Nephron progenitor cell (in vitro differentiated cells): ENCODE data around the gene TARM1.
"Not testable (repeated sequence)": the region's sequence is repeated elsewhere in the genome, so short reads cannot be mapped to it uniquely, and the experiment has no call there.

Experiments used
- DNase-seq: peaks from one replicate; pipeline ENCODE4 v3.0.0; 2021
- H3K27ac Mint-ChIP-seq: 2 replicates; pipeline ENCODE4 v1.8.0; 2021; ENCODE audit warnings: mild to moderate bottlenecking, moderate library complexity, mixed read lengths
- H3K27me3 Mint-ChIP-seq: 2 replicates; pipeline ENCODE4 v1.8.0; 2021; ENCODE audit warnings: mild to moderate bottlenecking, low read depth, mixed read lengths; ENCODE audit not compliant: poor library complexity
- H3K36me3 Mint-ChIP-seq: 2 replicates; pipeline ENCODE4 v1.8.0; 2021; ENCODE audit warnings: low read depth, mixed read lengths
- H3K4me1 Mint-ChIP-seq: 2 replicates; pipeline ENCODE4 v1.8.0; 2021; ENCODE audit warnings: mixed read lengths
- H3K4me3 Mint-ChIP-seq: 2 replicates; pipeline ENCODE4 v1.8.0; 2021; ENCODE audit warnings: mild to moderate bottlenecking, moderate library complexity, mixed read lengths
- H3K9me3 Mint-ChIP-seq: 2 replicates; pipeline ENCODE4 v1.8.0; 2021; ENCODE audit warnings: mild to moderate bottlenecking, moderate library complexity, mixed read lengths
- TF ChIP-seq, protein P1 (sequence below): fragments of 200-600 bp; sonication (generic); IDR thresholded peaks from 2 replicates; pipeline ENCODE4 v1.5.0; 2021; ENCODE audit warnings: antibody characterized with exemption

The TARM1 gene

DNA sequence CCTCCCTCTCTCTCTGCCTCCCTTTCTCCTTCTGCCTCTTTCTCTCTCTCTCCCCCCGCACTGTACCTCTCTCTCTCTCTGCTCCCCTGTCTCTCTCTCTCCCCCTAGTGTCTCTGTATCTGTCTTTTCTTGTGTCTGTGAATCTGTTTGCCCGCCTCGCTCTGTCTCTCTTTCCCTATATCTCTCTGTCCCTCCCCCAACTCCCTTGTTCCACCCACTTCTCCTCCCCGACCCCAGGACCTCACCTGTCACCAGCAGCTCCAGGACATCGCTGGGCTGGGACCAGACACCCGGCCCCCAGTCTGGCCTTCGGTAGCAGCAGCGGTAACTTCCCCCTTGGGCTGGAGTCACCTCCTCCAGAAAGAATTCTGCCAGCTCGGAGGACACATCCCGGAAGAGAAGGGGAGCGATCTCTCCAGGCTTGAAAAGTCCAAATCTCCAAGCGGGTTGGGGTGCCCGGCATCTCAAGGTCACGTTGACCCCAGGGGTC is 15.5 kb upstream of the TARM1 start:
- Mint-ChIP-seq H3K4me1 (peaks cover 7% of the 10 kb centered on the region), H3K4me3 (peak overlapping the region; percentile 82), H3K9me3 (peaks cover 17% of the 10 kb centered on the region), H3K27me3 (peaks cover 77% of the 10 kb centered on the region), H3K36me3 (no peaks in the 10 kb centered on the region), H3K27ac (no peak overlapping the region)
- no peak for DNase-seq
- TF ChIP-seq, protein P1, sequence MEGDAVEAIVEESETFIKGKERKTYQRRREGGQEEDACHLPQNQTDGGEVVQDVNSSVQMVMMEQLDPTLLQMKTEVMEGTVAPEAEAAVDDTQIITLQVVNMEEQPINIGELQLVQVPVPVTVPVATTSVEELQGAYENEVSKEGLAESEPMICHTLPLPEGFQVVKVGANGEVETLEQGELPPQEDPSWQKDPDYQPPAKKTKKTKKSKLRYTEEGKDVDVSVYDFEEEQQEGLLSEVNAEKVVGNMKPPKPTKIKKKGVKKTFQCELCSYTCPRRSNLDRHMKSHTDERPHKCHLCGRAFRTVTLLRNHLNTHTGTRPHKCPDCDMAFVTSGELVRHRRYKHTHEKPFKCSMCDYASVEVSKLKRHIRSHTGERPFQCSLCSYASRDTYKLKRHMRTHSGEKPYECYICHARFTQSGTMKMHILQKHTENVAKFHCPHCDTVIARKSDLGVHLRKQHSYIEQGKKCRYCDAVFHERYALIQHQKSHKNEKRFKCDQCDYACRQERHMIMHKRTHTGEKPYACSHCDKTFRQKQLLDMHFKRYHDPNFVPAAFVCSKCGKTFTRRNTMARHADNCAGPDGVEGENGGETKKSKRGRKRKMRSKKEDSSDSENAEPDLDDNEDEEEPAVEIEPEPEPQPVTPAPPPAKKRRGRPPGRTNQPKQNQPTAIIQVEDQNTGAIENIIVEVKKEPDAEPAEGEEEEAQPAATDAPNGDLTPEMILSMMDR: no peak

GRCh38 chr19:54095859-54096616 is 14.9 kb upstream of the TARM1 start:
- H3K36me3 Mint-ChIP-seq, H3K27ac Mint-ChIP-seq, H3K4me1 Mint-ChIP-seq: not testable (repeated sequence)
- H3K9me3 Mint-ChIP-seq: peaks cover 17% of the 10 kb centered on the region
- peak; percentile 75 for DNase-seq
- H3K27me3 Mint-ChIP-seq: peaks cover 77% of the 10 kb centered on the region
- peak overlapping the region; percentile 82 for H3K4me3 Mint-ChIP-seq

GRCh38 chr19:54095136-54095858 is 14.1 kb upstream of the TARM1 start:
- peaks cover 78% of the 10 kb centered on the region for H3K27me3 Mint-ChIP-seq
- peaks cover 17% of the 10 kb centered on the region for H3K9me3 Mint-ChIP-seq
- no peak overlapping the region for H3K4me3 Mint-ChIP-seq
- no peak for DNase-seq
- no peaks in the 10 kb centered on the region for H3K36me3 Mint-ChIP-seq
- TF ChIP-seq, protein P1: no peak
- no peak overlapping the region for H3K27ac Mint-ChIP-seq
- H3K4me1 Mint-ChIP-seq: peaks cover 7% of the 10 kb centered on the region

DNA sequence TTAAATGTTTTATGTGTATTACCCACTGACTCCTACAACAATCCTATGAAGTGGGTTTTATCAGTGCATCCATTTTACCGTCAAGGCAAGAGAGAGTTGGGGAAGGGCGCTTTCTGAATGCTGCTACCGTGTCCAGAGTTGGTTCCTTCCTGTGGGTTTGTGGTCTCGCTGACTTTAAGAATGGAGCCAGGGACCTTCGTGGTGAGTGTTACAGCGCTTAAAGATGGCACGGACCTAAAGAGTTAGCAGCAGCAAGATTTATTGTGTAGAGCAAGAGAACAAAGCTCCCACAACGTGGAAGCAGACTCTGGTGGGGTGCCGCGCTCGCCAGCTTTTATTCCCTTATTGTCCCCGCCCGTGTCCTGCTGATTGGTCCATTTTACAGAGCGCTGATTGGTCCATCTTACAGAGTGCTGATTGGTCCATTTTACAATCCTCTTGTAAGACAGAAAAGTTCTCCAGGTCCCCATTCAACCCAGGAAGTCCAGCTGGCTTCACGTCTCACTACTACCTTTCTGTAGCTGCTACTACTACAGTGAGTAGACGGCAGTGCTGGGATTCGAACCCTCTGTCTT is 13.3 kb upstream of the TARM1 start:
- TF ChIP-seq, protein P1: no peak
- DNase-seq: no peak
- no peak overlapping the region for H3K27ac Mint-ChIP-seq
- H3K9me3 Mint-ChIP-seq: peaks cover 17% of the 10 kb centered on the region
- peak overlapping the region; percentile 32 for H3K4me3 Mint-ChIP-seq
- H3K4me1 Mint-ChIP-seq: peaks cover 7% of the 10 kb centered on the region
- peaks cover 73% of the 10 kb centered on the region for H3K27me3 Mint-ChIP-seq
- H3K36me3 Mint-ChIP-seq: no peaks in the 10 kb centered on the region

DNA sequence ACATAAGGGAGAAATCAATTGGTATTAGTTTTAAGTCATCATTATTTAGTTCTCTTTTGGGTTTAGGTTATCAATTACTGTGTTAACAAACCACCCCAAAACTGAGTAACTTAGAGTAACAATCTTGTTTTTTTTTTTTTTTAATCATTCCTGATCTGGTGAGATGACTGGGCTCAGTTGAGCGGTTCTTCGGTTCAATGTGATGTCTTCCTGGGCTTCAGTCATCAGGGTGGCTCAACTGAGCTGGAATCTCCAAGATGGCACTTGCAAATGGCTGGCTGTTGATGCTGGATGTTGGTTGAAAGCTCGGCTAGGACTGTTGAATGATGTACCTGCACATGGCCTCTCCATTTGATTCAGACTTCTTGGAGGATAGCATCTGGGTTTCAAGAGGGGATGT is 3.2 kb upstream of the TARM1 start:
- Mint-ChIP-seq H3K9me3 (peaks cover 38% of the 10 kb centered on the region), H3K4me3 (no peak overlapping the region), H3K36me3 (no peaks in the 10 kb centered on the region), H3K27ac (no peak overlapping the region), H3K27me3 (peaks cover 34% of the 10 kb centered on the region), H3K4me1 (no peaks in the 10 kb centered on the region)
- TF ChIP-seq, protein P1: no peak
- DNase-seq: no peak

DNA sequence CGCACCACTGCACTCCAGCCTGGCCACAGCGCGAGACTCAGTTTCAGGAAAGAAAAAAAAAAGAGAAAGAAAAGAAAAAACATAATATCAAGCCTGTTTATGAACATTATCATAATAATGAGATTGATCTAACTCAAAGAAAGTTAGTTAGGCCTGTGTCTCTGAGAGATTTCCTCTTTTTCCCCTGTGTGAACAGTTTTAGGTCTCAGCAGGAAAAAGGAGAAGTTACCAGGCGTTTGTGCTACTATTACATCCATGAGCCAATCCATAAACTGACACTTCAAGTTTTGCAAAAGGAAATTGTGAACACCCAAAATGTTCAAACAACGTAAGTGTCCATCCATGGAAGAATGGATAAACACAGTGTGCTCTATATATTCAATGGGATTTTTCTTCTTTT is 3.8 kb downstream of the TARM1 start:
- TF ChIP-seq, protein P1: no peak
- Mint-ChIP-seq H3K27me3 (peaks cover 25% of the 10 kb centered on the region), H3K9me3 (peaks cover 35% of the 10 kb centered on the region), H3K27ac (no peak overlapping the region), H3K36me3 (no peaks in the 10 kb centered on the region), H3K4me1 (no peaks in the 10 kb centered on the region), H3K4me3 (no peak overlapping the region)
- no peak for DNase-seq
